Sigmoid colon (tissue), 4 donors: Measurements from ENCODE around the gene DYNC1I1.

Experiments used
- EP300 ChIP-seq, 4 donors: sonication (generic); formaldehyde crosslinking; IDR thresholded peaks; one replicate each; pipeline ENCODE4 v1.6.1; 2017; ENCODE audit warnings: antibody characterized with exemption in 4 of 4
- POLR2A ChIP-seq, 2 donors: fragments of 450-650 bp; IDR thresholded peaks; one replicate each; pipeline ENCODE4 v1.6.1; 2016; ENCODE audit warnings: antibody characterized with exemption in 2 of 2, mild to moderate bottlenecking in 2 of 2, moderate library complexity in 2 of 2
- POLR2AphosphoS5 ChIP-seq, 4 donors: sonication (generic); formaldehyde crosslinking; IDR thresholded peaks; one replicate each; pipeline ENCODE4 v1.6.1; 2017; ENCODE audit warnings: antibody characterized with exemption in 4 of 4
- TF ChIP-seq, protein P1 (sequence below), 4 experiments: fragments of 450-650 bp in 3 of 4; fragments of 200-600 bp in 1 of 4; IDR thresholded peaks; one replicate each; pipeline ENCODE4 v1.5.1; 2016 to 2019; ENCODE audit warnings: antibody characterized with exemption in 4 of 4, mild to moderate bottlenecking in 3 of 4, moderate library complexity in 2 of 4

GRCh38 chr7:95874541-95875265 is 102.3 kb downstream of the DYNC1I1 start:
- TF ChIP-seq, protein P1, sequence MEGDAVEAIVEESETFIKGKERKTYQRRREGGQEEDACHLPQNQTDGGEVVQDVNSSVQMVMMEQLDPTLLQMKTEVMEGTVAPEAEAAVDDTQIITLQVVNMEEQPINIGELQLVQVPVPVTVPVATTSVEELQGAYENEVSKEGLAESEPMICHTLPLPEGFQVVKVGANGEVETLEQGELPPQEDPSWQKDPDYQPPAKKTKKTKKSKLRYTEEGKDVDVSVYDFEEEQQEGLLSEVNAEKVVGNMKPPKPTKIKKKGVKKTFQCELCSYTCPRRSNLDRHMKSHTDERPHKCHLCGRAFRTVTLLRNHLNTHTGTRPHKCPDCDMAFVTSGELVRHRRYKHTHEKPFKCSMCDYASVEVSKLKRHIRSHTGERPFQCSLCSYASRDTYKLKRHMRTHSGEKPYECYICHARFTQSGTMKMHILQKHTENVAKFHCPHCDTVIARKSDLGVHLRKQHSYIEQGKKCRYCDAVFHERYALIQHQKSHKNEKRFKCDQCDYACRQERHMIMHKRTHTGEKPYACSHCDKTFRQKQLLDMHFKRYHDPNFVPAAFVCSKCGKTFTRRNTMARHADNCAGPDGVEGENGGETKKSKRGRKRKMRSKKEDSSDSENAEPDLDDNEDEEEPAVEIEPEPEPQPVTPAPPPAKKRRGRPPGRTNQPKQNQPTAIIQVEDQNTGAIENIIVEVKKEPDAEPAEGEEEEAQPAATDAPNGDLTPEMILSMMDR (IDR thresholded peaks at IDR 0.05): no peak
- TF ChIP-seq POLR2AphosphoS5 (IDR thresholded peaks at IDR 0.05) (no peak), EP300 (IDR thresholded peaks at IDR 0.05) (no peak), POLR2A (IDR thresholded peaks at IDR 0.05) (no peak)
